ENCODE results near the gene NFE2L2.

GRCh38 chr2:177261116-177262060, 3.1 kb downstream of the NFE2L2 start:
- TF ChIP-seq, protein P1, sequence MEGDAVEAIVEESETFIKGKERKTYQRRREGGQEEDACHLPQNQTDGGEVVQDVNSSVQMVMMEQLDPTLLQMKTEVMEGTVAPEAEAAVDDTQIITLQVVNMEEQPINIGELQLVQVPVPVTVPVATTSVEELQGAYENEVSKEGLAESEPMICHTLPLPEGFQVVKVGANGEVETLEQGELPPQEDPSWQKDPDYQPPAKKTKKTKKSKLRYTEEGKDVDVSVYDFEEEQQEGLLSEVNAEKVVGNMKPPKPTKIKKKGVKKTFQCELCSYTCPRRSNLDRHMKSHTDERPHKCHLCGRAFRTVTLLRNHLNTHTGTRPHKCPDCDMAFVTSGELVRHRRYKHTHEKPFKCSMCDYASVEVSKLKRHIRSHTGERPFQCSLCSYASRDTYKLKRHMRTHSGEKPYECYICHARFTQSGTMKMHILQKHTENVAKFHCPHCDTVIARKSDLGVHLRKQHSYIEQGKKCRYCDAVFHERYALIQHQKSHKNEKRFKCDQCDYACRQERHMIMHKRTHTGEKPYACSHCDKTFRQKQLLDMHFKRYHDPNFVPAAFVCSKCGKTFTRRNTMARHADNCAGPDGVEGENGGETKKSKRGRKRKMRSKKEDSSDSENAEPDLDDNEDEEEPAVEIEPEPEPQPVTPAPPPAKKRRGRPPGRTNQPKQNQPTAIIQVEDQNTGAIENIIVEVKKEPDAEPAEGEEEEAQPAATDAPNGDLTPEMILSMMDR (IDR thresholded peaks at IDR 0.05), result no peak
- TF ChIP-seq POLR2A (IDR thresholded peaks at IDR 0.05), result no peak
- TF ChIP-seq POLR2AphosphoS5 (IDR thresholded peaks at IDR 0.05), result no peak
